Cardiac muscle cell (in vitro differentiated cells and primary cell): ENCODE results near the gene PEX14. TPM values are rescaled to one million over a fixed set of nuclear protein-coding genes. Genes with fewer than 3 reads are reported as not detected.
A peak's percentile ranks its signal among the peaks of the same experiment; 100 is the strongest.

Experiments
- DNase-seq, 2 donors: peaks; one replicate each; pipeline versions ENCODE4 v3.0.0 to v3.0.0-alpha.2; 2010 to 2017; ENCODE audit warnings: low read depth in 1 of 2, low spot score in 1 of 2
- H3K27ac ChIP-seq: fragments of 200-600 bp; sonication (generic); 2 replicates; pipeline ENCODE4 v1.5.1; 2016
- H3K27me3 ChIP-seq: fragments of 200-600 bp; sonication (generic); 2 replicates; pipeline ENCODE4 v1.6.0; 2016; ENCODE audit warnings: control low read depth
- H3K36me3 ChIP-seq: fragments of 200-600 bp; sonication (generic); 2 replicates; pipeline ENCODE4 v1.5.1; 2016; ENCODE audit warnings: control low read depth
- H3K4me1 ChIP-seq: fragments of 200-600 bp; sonication (generic); 2 replicates; pipeline ENCODE4 v1.8.1; 2017; ENCODE audit warnings: low read depth, mild to moderate bottlenecking, mixed run types
- H3K4me3 ChIP-seq: fragments of 200-600 bp; sonication (generic); 2 replicates; pipeline ENCODE4 v1.5.1; 2016; ENCODE audit warnings: mild to moderate bottlenecking
- H3K9me3 ChIP-seq: fragments of 200-600 bp; sonication (generic); 2 replicates; pipeline ENCODE4 v1.5.1; 2017; ENCODE audit warnings: low read depth, mild to moderate bottlenecking, control low read depth
- polyA plus RNA-seq: library from polyadenylated mRNA; unstranded; fragments of >200 nt; fragmentation: Nextera tagmentation; extraction: Ambion mirVana; gene quantifications from 2 replicates; pipeline ENCODE4 v1.2.1, GENCODE V29; 2016
- total RNA-seq: library from RNA; depleted of rRNA; stranded (reverse); fragments of >200 nt; gene quantifications from 2 replicates; pipeline ENCODE4 v1.2.3, GENCODE V29; 2016
- TF ChIP-seq, protein P1 (sequence below): IDR thresholded peaks from 2 replicates; pipeline ENCODE4 v1.5.1; 2012; ENCODE audit warnings: low read depth, mild to moderate bottlenecking, low read length

The PEX14 gene
- total and polyA plus RNA-seq, 2 experiments from 2014 or later: 25.0 to 32.1 TPM

DNA sequence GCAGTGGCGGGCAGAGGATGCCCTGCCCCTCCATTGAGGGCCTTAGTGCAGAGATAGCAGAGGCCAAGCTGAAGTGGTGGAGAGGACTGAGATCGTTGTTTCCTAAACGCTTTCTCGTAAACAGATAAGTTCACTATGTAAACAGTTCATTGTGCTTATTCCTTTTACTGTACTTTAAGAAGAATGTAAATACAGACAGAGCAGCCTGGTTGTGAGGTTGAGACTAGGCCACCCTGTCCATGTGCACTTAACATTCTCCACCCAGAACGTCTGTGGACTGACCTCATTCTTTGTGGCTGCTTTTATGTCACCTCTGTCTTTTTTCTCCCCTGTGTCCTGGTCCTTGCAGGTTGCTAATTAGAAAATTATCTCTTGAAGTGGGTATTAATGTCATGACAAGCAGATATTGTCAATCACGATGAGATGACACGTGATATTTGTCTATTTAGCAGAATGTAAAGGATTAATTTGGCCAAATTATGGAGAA lies 36.0 kb upstream of the PEX14 start:
- Histone ChIP-seq H3K27me3 (no peaks in the 10 kb centered on the region), H3K36me3 (no peaks in the 10 kb centered on the region), H3K27ac (no peak overlapping the region), H3K4me3 (no peak overlapping the region), H3K4me1 (peaks cover 4% of the 10 kb centered on the region), H3K9me3 (no peaks in the 10 kb centered on the region)
- DNase-seq: peak in 1 of 2 donors; percentile 27
- TF ChIP-seq, protein P1, sequence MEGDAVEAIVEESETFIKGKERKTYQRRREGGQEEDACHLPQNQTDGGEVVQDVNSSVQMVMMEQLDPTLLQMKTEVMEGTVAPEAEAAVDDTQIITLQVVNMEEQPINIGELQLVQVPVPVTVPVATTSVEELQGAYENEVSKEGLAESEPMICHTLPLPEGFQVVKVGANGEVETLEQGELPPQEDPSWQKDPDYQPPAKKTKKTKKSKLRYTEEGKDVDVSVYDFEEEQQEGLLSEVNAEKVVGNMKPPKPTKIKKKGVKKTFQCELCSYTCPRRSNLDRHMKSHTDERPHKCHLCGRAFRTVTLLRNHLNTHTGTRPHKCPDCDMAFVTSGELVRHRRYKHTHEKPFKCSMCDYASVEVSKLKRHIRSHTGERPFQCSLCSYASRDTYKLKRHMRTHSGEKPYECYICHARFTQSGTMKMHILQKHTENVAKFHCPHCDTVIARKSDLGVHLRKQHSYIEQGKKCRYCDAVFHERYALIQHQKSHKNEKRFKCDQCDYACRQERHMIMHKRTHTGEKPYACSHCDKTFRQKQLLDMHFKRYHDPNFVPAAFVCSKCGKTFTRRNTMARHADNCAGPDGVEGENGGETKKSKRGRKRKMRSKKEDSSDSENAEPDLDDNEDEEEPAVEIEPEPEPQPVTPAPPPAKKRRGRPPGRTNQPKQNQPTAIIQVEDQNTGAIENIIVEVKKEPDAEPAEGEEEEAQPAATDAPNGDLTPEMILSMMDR: no peak

DNA sequence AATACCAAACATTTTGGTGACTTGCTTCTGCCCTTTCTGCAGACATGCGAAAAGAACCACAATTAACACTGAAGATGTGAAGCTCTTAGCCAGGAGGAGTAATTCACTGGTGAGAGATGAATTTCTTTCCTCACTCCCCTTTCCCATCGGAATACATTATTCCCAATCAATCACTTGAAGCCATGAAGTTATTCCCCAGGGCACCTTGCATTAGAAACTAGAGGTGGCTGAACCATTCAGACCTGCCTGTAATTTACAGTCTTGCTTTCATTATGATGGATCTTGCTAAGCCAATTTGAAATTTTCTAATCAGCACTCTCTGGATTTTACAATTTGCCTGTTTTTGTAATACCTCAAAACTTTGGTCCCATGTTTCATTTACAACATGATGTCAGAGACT lies 34.4 kb upstream of the PEX14 start:
- TF ChIP-seq, protein P1: no peak
- Histone ChIP-seq H3K4me3 (no peak overlapping the region), H3K27ac (no peak overlapping the region)

DNA sequence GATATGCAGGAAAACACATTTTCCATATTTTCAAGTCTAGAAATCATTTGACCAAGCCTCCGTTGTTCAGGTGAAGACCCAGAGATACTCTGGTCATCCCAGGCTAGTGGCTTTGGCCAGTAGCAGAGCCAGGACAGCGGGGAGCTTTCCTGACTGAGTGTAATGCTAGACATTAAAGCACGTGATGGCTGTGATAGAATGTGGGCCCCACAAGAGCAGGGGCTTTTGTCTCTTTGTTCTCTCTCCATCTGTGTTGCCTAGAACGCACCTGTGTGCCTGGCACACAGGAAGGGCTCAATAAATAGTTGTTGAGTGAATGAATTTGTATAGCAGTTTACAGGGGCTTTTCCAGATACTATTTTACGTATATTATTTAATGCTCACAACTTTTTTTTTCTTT lies 34.0 kb upstream of the PEX14 start:
- Histone ChIP-seq H3K27me3 (no peaks in the 10 kb centered on the region), H3K4me3 (no peak overlapping the region), H3K36me3 (no peaks in the 10 kb centered on the region), H3K27ac (no peak overlapping the region), H3K4me1 (peaks cover 4% of the 10 kb centered on the region), H3K9me3 (no peaks in the 10 kb centered on the region)
- DNase-seq: no peak
- TF ChIP-seq, protein P1: no peak

More for the DNA sequence above, 34.4 kb upstream of the PEX14 start:
- H3K36me3 ChIP-seq: no peaks in the 10 kb centered on the region
- DNase-seq: no peak
- no peaks in the 10 kb centered on the region for H3K9me3 ChIP-seq
- H3K4me1 ChIP-seq: peaks cover 4% of the 10 kb centered on the region
- H3K27me3 ChIP-seq: no peaks in the 10 kb centered on the region

DNA sequence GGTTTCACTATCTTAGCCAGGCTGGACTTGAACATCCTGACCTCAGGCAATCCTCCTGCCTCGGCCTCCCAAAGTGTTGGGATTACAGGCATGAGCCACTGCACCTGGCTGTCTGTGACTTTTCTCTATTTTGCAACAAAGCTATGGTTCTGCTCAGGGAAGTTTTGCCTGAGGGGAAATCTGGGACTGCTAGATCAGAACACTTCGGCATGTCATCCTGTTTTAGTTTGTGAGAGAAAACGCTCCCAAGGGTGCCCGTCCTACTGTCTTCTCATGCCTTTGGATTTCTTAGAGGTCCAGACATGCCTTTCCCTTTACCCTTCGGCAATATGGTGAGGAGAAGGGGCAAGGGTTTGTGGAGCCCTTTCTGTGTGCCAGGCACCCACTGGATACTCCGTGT lies 30.5 kb upstream of the PEX14 start:
- TF ChIP-seq, protein P1: no peak
- H3K27me3 ChIP-seq: no peaks in the 10 kb centered on the region
- H3K4me3 ChIP-seq: no peak overlapping the region
- no peak overlapping the region for H3K27ac ChIP-seq
- no peak for DNase-seq
- no peaks in the 10 kb centered on the region for H3K36me3 ChIP-seq
- no peaks in the 10 kb centered on the region for H3K4me1 ChIP-seq
- no peaks in the 10 kb centered on the region for H3K9me3 ChIP-seq

DNA sequence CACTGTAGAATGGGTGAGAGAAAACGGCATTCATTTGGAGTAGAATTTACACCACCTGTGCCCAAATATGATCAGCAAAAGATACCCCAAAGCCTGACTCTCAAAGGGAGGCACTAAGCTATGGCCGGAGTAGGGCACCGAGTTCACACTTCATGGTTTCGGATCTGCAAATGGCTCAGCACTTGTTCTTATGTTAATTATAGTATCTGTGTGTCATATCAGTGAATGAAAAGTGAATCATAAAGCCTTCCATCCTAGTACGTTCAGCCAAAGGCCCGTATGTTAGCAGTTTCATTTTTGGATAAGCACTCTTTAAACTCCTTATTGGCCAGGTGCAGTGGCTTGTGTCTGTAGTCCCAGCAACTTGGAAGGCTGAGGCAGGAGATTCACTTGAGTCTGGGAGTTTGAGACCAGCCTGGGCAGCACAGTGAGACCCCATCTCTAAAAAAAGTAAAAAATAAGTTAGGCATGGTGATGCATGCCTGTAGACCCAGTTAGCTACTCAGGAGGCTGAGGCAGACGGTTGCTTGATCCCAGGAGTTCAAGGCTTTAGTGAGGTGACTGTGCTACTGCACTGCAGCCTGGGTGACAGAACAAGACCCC lies 29.9 kb upstream of the PEX14 start:
- H3K4me1 ChIP-seq: no peaks in the 10 kb centered on the region
- no peaks in the 10 kb centered on the region for H3K9me3 ChIP-seq
- TF ChIP-seq, protein P1: no peak
- H3K36me3 ChIP-seq: no peaks in the 10 kb centered on the region
- no peak overlapping the region for H3K4me3 ChIP-seq
- no peak for DNase-seq
- H3K27me3 ChIP-seq: no peaks in the 10 kb centered on the region
- H3K27ac ChIP-seq: no peak overlapping the region
